WTC11 (cell line): ENCODE measurements around the gene PCDHGA6.

Experiments used
- ATF1 ChIP-seq: sonication (generic); formaldehyde crosslinking; IDR thresholded peaks from 2 replicates; pipeline ENCODE4 v1.8.1; 2023; ENCODE audit warnings: mild to moderate bottlenecking, moderate library complexity, missing genetic modification reagents
- CREM ChIP-seq: sonication (generic); formaldehyde crosslinking; IDR thresholded peaks from 2 replicates; pipeline ENCODE4 v1.8.1; 2022; ENCODE audit warnings: mild to moderate bottlenecking, missing genetic modification reagents, moderate library complexity
- CTCF ChIP-seq: fragments of 200-600 bp; IDR thresholded peaks from 2 replicates; pipeline ENCODE4 v1.8.0; 2022; ENCODE audit warnings: antibody characterized with exemption
- E2F4 ChIP-seq: sonication (generic); formaldehyde crosslinking; IDR thresholded peaks from 2 replicates; pipeline ENCODE4 v1.8.1; 2022; ENCODE audit warnings: low read depth, mild to moderate bottlenecking, moderate library complexity, missing genetic modification reagents, borderline replicate concordance
- TF ChIP-seq, protein P1 (sequence below): fragments of 250-450 bp; sonication (Bioruptor Pico); IDR thresholded peaks from 2 replicates; pipeline ENCODE4 v1.9.0; 2021; ENCODE audit warnings: mild to moderate bottlenecking, borderline replicate concordance
- TF ChIP-seq, protein P2 (sequence below): sonication (generic); formaldehyde crosslinking; IDR thresholded peaks from 2 replicates; pipeline ENCODE4 v1.8.0; 2022; ENCODE audit warnings: mild to moderate bottlenecking, missing genetic modification reagents
- TF ChIP-seq, protein P3 (sequence below): sonication (generic); formaldehyde crosslinking; IDR thresholded peaks from 2 replicates; pipeline ENCODE4 v1.8.0; 2022; ENCODE audit warnings: missing genetic modification reagents
- TF ChIP-seq, protein P4 (sequence below): sonication (generic); formaldehyde crosslinking; IDR thresholded peaks from 2 replicates; pipeline ENCODE4 v1.8.1; 2023; ENCODE audit warnings: mild to moderate bottlenecking, moderate library complexity, missing genetic modification reagents

GRCh38 chr5:141419074-141419880, 45.6 kb downstream of the PCDHGA6 start:
- TF ChIP-seq, protein P1, sequence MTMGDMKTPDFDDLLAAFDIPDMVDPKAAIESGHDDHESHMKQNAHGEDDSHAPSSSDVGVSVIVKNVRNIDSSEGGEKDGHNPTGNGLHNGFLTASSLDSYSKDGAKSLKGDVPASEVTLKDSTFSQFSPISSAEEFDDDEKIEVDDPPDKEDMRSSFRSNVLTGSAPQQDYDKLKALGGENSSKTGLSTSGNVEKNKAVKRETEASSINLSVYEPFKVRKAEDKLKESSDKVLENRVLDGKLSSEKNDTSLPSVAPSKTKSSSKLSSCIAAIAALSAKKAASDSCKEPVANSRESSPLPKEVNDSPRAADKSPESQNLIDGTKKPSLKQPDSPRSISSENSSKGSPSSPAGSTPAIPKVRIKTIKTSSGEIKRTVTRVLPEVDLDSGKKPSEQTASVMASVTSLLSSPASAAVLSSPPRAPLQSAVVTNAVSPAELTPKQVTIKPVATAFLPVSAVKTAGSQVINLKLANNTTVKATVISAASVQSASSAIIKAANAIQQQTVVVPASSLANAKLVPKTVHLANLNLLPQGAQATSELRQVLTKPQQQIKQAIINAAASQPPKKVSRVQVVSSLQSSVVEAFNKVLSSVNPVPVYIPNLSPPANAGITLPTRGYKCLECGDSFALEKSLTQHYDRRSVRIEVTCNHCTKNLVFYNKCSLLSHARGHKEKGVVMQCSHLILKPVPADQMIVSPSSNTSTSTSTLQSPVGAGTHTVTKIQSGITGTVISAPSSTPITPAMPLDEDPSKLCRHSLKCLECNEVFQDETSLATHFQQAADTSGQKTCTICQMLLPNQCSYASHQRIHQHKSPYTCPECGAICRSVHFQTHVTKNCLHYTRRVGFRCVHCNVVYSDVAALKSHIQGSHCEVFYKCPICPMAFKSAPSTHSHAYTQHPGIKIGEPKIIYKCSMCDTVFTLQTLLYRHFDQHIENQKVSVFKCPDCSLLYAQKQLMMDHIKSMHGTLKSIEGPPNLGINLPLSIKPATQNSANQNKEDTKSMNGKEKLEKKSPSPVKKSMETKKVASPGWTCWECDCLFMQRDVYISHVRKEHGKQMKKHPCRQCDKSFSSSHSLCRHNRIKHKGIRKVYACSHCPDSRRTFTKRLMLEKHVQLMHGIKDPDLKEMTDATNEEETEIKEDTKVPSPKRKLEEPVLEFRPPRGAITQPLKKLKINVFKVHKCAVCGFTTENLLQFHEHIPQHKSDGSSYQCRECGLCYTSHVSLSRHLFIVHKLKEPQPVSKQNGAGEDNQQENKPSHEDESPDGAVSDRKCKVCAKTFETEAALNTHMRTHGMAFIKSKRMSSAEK: no peak
- no peak for TF ChIP-seq CTCF
- no peak for TF ChIP-seq CREM (CRISPR knock-in tag)
- TF ChIP-seq, protein P2, sequence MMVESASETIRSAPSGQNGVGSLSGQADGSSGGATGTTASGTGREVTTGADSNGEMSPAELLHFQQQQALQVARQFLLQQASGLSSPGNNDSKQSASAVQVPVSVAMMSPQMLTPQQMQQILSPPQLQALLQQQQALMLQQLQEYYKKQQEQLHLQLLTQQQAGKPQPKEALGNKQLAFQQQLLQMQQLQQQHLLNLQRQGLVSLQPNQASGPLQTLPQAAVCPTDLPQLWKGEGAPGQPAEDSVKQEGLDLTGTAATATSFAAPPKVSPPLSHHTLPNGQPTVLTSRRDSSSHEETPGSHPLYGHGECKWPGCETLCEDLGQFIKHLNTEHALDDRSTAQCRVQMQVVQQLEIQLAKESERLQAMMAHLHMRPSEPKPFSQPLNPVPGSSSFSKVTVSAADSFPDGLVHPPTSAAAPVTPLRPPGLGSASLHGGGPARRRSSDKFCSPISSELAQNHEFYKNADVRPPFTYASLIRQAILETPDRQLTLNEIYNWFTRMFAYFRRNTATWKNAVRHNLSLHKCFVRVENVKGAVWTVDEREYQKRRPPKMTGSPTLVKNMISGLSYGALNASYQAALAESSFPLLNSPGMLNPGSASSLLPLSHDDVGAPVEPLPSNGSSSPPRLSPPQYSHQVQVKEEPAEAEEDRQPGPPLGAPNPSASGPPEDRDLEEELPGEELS (CRISPR knock-in tag): no peak
- TF ChIP-seq, protein P3, sequence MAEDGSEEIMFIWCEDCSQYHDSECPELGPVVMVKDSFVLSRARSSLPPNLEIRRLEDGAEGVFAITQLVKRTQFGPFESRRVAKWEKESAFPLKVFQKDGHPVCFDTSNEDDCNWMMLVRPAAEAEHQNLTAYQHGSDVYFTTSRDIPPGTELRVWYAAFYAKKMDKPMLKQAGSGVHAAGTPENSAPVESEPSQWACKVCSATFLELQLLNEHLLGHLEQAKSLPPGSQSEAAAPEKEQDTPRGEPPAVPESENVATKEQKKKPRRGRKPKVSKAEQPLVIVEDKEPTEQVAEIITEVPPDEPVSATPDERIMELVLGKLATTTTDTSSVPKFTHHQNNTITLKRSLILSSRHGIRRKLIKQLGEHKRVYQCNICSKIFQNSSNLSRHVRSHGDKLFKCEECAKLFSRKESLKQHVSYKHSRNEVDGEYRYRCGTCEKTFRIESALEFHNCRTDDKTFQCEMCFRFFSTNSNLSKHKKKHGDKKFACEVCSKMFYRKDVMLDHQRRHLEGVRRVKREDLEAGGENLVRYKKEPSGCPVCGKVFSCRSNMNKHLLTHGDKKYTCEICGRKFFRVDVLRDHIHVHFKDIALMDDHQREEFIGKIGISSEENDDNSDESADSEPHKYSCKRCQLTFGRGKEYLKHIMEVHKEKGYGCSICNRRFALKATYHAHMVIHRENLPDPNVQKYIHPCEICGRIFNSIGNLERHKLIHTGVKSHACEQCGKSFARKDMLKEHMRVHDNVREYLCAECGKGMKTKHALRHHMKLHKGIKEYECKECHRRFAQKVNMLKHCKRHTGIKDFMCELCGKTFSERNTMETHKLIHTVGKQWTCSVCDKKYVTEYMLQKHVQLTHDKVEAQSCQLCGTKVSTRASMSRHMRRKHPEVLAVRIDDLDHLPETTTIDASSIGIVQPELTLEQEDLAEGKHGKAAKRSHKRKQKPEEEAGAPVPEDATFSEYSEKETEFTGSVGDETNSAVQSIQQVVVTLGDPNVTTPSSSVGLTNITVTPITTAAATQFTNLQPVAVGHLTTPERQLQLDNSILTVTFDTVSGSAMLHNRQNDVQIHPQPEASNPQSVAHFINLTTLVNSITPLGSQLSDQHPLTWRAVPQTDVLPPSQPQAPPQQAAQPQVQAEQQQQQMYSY: no peak
- TF ChIP-seq ATF1 (CRISPR knock-in tag): no peak
- TF ChIP-seq, protein P4, sequence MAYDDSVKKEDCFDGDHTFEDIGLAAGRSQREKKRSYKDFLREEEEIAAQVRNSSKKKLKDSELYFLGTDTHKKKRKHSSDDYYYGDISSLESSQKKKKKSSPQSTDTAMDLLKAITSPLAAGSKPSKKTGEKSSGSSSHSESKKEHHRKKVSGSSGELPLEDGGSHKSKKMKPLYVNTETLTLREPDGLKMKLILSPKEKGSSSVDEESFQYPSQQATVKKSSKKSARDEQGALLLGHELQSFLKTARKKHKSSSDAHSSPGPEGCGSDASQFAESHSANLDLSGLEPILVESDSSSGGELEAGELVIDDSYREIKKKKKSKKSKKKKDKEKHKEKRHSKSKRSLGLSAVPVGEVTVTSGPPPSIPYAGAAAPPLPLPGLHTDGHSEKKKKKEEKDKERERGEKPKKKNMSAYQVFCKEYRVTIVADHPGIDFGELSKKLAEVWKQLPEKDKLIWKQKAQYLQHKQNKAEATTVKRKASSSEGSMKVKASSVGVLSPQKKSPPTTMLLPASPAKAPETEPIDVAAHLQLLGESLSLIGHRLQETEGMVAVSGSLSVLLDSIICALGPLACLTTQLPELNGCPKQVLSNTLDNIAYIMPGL (CRISPR knock-in tag): no peak
- no peak for TF ChIP-seq E2F4
